PC-3 (cell line): ENCODE results near the gene FOLR1.

Source experiments
- CTCF ChIP-seq: fragments of 300-600 bp; sonication (generic); conservative IDR thresholded peaks from 2 replicates; pipeline ENCODE4 v1.5.1; 2017; ENCODE audit warnings: antibody characterized with exemption, low read depth, mild to moderate bottlenecking, low read length
- EZH2 ChIP-seq: fragments of 300-600 bp; sonication (generic); IDR thresholded peaks from one replicate; pipeline ENCODE4 v1.6.1; 2017; ENCODE audit warnings: antibody characterized with exemption, mild to moderate bottlenecking, low read length; ENCODE audit not compliant: unreplicated experiment

- TF ChIP-seq CTCF (no peak), EZH2 (no peak)
Measured at GRCh38 chr11:72244361-72245262, 52.7 kb downstream of the FOLR1 start.
